ENCODE results near the gene SDC3. TPM values are rescaled to one million over a fixed set of nuclear protein-coding genes. Genes with fewer than 3 reads are reported as not detected.
A peak's percentile ranks its signal among the peaks of the same experiment; 100 is the strongest.

The SDC3 gene
- total RNA-seq, 2 donors from 2014 or later, result 94.1 to 143 TPM

DNA sequence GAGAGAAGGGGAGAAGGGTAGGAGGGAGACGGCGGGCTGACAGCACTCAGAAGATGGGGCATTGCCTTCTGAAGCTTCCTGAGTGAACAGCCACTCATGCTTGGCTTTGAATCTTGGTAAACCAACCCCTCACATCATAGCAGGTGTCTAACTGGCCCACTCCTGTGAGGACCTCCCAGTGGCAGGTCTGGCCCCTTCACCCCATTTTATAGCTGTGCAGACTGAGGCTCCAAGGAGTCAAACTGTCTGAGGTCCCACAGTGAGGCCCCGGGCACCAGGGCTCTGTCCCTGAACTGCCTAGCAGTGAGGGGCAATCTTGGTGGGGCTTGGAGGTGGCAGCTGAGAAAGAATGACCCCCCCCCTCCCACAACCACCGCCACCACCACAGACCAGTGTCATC, 41.0 kb downstream of the SDC3 start:
- H3K9me3 Mint-ChIP-seq, result no peaks in the 10 kb centered on the region
- no peaks in the 10 kb centered on the region for H3K4me1 ChIP-seq (ENCODE audit: control insufficient read depth, insufficient read depth, low read length)
- H3K9ac ChIP-seq (ENCODE audit: extremely low read depth, low read length, poor library complexity, severe bottlenecking), result no peak overlapping the region
- H3K36me3 Mint-ChIP-seq (ENCODE audit: low read depth), result peaks cover 9% of the 10 kb centered on the region
- H3K9me3 ChIP-seq (ENCODE audit: control insufficient read depth, low read length), result no peaks in the 10 kb centered on the region
- H3K4me3 Mint-ChIP-seq, result no peak overlapping the region
- H3K27ac ChIP-seq (ENCODE audit: low read depth, low read length), result no peak overlapping the region
- H3K27me3 ChIP-seq (ENCODE audit: control insufficient read depth, insufficient read depth, low read length, poor library complexity, severe bottlenecking), result no peaks in the 10 kb centered on the region
- DNase-seq, result no peak
- peaks cover 8% of the 10 kb centered on the region for H3K36me3 ChIP-seq (ENCODE audit: control insufficient read depth, insufficient read depth, low read length)
- H3K4me3 ChIP-seq (ENCODE audit: low read length), result no peak overlapping the region
- 92% methylated on average over 4 of the region's 4 CpGs; no CpG with 5 or more reads in 1 of the 2 experiments for WGBS, 2 experiments (ENCODE audit: insufficient coverage in 1 of 2, insufficient read length in 1 of 2)
- H3K4me1 Mint-ChIP-seq, result peaks cover 13% of the 10 kb centered on the region
- no peaks in the 10 kb centered on the region for H3K27me3 Mint-ChIP-seq (ENCODE audit: insufficient read depth)
- no peak overlapping the region for H3K27ac Mint-ChIP-seq
- TF ChIP-seq, protein P1, sequence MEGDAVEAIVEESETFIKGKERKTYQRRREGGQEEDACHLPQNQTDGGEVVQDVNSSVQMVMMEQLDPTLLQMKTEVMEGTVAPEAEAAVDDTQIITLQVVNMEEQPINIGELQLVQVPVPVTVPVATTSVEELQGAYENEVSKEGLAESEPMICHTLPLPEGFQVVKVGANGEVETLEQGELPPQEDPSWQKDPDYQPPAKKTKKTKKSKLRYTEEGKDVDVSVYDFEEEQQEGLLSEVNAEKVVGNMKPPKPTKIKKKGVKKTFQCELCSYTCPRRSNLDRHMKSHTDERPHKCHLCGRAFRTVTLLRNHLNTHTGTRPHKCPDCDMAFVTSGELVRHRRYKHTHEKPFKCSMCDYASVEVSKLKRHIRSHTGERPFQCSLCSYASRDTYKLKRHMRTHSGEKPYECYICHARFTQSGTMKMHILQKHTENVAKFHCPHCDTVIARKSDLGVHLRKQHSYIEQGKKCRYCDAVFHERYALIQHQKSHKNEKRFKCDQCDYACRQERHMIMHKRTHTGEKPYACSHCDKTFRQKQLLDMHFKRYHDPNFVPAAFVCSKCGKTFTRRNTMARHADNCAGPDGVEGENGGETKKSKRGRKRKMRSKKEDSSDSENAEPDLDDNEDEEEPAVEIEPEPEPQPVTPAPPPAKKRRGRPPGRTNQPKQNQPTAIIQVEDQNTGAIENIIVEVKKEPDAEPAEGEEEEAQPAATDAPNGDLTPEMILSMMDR (conservative IDR thresholded peaks at IDR 0.05), result no peak

DNA sequence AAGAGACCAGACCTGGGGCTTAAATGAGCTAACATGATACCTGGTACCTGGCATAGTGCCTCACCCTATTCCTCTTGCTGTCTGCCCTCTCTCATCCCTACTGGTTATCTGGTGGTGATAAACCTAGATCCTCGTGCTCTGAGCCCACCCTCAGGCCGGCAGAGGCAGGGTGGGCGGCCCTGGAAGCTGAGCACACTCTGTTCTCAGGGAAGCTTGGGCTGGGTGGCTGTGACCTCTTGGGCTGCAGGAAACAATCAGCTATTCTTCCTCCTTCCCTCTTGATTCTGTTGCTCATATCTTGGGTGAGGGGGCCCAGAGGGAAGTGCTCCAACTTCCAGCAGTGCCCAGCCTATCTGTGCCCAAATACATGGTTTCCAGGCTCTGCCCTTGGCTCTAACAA, 42.0 kb downstream of the SDC3 start:
- Histone ChIP-seq H3K27ac (ENCODE audit: low read depth, low read length) (no peak overlapping the region), H3K4me1 (ENCODE audit: control insufficient read depth, insufficient read depth, low read length) (no peaks in the 10 kb centered on the region), H3K4me3 (ENCODE audit: low read length) (no peak overlapping the region), H3K9me3 (ENCODE audit: control insufficient read depth, low read length) (no peaks in the 10 kb centered on the region), H3K27me3 (ENCODE audit: control insufficient read depth, insufficient read depth, low read length, poor library complexity, severe bottlenecking) (no peaks in the 10 kb centered on the region), H3K36me3 (ENCODE audit: control insufficient read depth, insufficient read depth, low read length) (no peaks in the 10 kb centered on the region), H3K9ac (ENCODE audit: extremely low read depth, low read length, poor library complexity, severe bottlenecking) (peak overlapping the region; percentile 21)
- no peaks in the 10 kb centered on the region for H3K9me3 Mint-ChIP-seq
- H3K27me3 Mint-ChIP-seq (ENCODE audit: insufficient read depth), result no peaks in the 10 kb centered on the region
- H3K4me3 Mint-ChIP-seq, result no peak overlapping the region
- WGBS, 2 experiments (ENCODE audit: insufficient coverage in 1 of 2, insufficient read length in 1 of 2), result 69% methylated on average over 3 of the region's 3 CpGs; no CpG with 5 or more reads in 1 of the 2 experiments
- H3K36me3 Mint-ChIP-seq (ENCODE audit: low read depth), result peaks cover 1% of the 10 kb centered on the region
- DNase-seq, result no peak
- peaks cover 13% of the 10 kb centered on the region for H3K4me1 Mint-ChIP-seq
- TF ChIP-seq, protein P1 (conservative IDR thresholded peaks at IDR 0.05), result no peak
- H3K27ac Mint-ChIP-seq, result no peak overlapping the region

DNA sequence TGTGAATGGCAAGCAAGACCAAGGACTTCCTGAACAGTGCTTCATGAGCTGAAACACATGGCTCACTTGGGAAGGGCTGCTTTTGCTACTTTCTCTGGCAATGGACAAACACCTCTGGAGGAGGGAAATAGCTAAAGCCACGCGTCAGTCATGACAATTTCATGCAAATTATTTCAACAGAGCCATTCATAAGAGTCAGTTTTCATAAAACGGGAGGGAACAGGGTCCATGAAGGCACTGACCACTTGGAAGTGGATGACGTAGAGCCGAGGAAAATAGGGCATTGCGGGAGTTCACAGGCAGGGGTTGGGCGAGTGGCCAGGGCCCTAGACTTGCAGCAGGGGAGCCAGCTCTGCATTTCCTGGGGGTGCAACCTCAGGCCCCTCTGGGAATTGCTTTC, 43.9 kb downstream of the SDC3 start:
- 93% methylated on average over 7 of the region's 7 CpGs for WGBS, 2 experiments (ENCODE audit: insufficient coverage in 1 of 2, insufficient read length in 1 of 2)
- DNase-seq, result no peak
- H3K4me3 Mint-ChIP-seq, result no peak overlapping the region

More for the DNA sequence above, 43.9 kb downstream of the SDC3 start:
- H3K27me3 Mint-ChIP-seq (ENCODE audit: insufficient read depth), result no peaks in the 10 kb centered on the region
- Histone ChIP-seq H3K4me3 (ENCODE audit: low read length) (no peak overlapping the region), H3K4me1 (ENCODE audit: control insufficient read depth, insufficient read depth, low read length) (no peaks in the 10 kb centered on the region), H3K27ac (ENCODE audit: low read depth, low read length) (no peak overlapping the region), H3K36me3 (ENCODE audit: control insufficient read depth, insufficient read depth, low read length) (no peaks in the 10 kb centered on the region), H3K9me3 (ENCODE audit: control insufficient read depth, low read length) (no peaks in the 10 kb centered on the region), H3K9ac (ENCODE audit: extremely low read depth, low read length, poor library complexity, severe bottlenecking) (no peak overlapping the region), H3K27me3 (ENCODE audit: control insufficient read depth, insufficient read depth, low read length, poor library complexity, severe bottlenecking) (no peaks in the 10 kb centered on the region)
- peaks cover 6% of the 10 kb centered on the region for H3K4me1 Mint-ChIP-seq
- no peaks in the 10 kb centered on the region for H3K9me3 Mint-ChIP-seq
- TF ChIP-seq, protein P1 (conservative IDR thresholded peaks at IDR 0.05), result no peak
- no peak overlapping the region for H3K27ac Mint-ChIP-seq
- H3K36me3 Mint-ChIP-seq (ENCODE audit: low read depth), result peaks cover 1% of the 10 kb centered on the region

Measured in endodermal cell (in vitro differentiated cells).